ENCODE measurements around the gene SUMO3.

SUMO3 gene

DNA sequence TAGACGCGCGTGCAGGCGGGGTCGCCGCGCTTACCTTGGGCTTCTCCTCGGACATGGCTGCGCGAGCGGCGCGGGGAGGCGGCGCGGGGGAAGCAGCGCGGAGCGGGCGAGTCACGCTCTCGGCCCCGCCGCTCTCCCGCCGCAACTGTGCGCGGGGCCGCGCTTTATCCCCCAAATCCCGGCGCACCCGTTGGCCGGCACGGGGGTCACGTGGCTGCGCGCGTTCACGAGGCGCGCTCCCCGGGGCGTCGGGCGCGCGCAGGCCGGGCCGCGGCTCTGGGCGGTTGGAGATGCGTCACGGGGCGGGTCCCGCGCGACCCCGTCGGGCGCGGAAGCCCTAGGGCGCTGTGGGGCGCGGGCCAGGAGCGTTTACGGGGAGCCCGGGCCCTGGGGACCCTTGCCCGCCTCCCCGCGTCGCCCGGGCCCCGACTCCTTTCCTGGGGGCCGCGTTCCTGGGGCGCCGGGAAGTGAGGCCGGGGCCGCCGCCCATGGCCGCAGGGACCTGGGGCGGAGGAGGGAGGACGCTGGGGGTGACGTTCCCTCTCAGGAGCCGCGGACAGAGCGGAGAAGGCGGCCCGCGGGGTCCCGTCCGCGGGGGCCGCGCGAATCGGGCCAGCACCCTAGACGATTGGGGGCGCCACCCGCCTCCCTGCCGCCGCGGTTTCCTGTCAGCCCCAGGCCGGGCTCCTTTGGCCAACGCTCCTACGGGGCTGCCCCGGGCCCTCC, at the start of gene SUMO3:
Gene SUMO3, minus strand, starts transcription at position 149 of the 726 bp plus-strand sequence. Its CDS starts 94 bp downstream, at position 55.
- peak; percentile 69 to 78 for DNase-seq (ENCODE audit: low spot score in 2 of 2)
- peaks cover 12% of the 10 kb centered on the region for H3K9me3 ChIP-seq
- no peaks in the 10 kb centered on the region for H3K27me3 ChIP-seq (ENCODE audit: low read depth)
- H3K4me1 ChIP-seq: no peaks in the 10 kb centered on the region
- in situ Hi-C loops (cut with MboI; ENCODE audit: low sequenced_read_pairs): no loop called here
- no peaks in the 10 kb centered on the region for H3K36me3 ChIP-seq (replicated peaks)
- peak within 1 kb of the TSS; percentile 58 for H3K4me3 ChIP-seq

DNA sequence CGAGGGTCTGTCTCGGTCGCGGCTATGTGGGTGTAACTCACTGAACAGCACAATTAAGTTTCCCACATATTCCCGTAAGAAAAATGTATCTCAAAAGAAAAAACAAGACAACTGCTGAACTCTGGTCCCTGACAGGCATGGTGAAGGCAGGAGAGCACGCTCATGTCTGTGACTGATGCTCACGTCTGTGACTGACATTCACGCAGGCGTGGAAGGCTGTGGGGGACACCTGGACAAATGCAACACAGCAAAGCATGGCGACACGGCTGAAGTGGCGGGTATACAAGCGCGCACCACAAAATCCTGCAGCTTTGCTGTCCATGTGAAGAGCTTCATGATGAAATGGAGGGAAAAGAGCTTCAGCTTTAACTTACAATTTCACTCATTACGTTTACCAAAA, 49.6 kb upstream of the SUMO3 start:
- DNase-seq (ENCODE audit: low spot score in 2 of 2): no peak
- H3K27me3 ChIP-seq (ENCODE audit: low read depth): no peaks in the 10 kb centered on the region
- H3K4me3 ChIP-seq: no peak overlapping the region
- H3K9me3 ChIP-seq: no peaks in the 10 kb centered on the region
- peaks cover 12% of the 10 kb centered on the region for H3K4me1 ChIP-seq
- peaks cover 10% of the 10 kb centered on the region for H3K36me3 ChIP-seq (replicated peaks)
- in situ Hi-C loops (cut with MboI; ENCODE audit: low sequenced_read_pairs): no loop called here

DNA sequence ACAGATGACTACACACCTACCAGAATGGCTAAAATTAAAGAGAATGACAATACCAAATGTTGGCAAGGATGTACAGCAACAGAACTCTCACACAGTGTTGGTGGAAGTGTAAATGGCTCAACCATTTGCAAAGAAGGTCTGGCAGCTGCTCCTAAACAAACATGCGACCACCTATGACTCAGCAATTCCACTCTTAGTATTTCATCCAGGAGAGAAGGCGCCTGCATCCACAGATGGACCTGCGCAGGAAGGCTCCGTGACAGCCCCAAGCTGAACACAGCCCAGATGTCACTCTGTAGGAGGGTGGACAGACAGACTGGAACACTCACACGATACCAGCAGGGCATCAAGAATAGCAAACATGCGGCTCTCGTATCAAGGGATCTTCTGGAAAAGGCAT, 48.9 kb upstream of the SUMO3 start:
- no peak for DNase-seq (ENCODE audit: low spot score in 2 of 2)
- peaks cover 10% of the 10 kb centered on the region for H3K36me3 ChIP-seq (replicated peaks)
- no peaks in the 10 kb centered on the region for H3K9me3 ChIP-seq
- H3K4me3 ChIP-seq: no peak overlapping the region
- no peaks in the 10 kb centered on the region for H3K27me3 ChIP-seq (ENCODE audit: low read depth)
- in situ Hi-C loops (cut with MboI; ENCODE audit: low sequenced_read_pairs): no loop called here
- H3K4me1 ChIP-seq: peaks cover 8% of the 10 kb centered on the region

DNA sequence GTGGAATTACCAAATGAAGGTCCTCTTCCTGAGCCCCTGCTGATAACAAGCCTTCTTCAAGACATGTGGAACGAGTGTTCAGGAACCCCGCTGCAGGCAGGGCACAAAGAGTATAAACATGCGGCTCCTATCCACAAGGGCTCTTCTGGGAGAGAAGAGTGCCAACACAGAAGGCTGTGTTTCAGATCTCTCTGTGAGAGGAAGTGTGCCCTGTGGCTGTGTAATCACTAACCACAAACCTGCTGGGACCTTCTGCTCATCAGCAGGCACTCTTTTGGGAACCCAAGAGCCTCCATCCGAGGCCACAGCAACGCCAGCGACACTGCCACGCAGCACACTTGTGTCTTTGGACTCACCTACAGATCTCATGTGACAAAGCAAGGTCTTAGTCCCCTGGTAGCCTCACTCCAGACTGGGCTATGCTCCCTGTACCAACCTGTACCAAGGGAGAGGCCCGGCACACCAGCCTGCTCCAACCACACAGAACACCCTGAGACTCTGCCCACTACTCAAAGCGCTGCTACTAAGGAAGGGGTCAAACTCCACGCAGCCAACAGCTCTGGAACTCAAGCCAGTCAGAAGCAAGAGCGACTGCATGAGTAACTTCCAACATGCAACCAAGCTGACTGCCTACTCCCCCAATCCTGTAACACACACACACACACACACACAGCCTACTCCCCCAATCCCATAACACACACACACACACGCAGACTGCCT, 47.9 kb upstream of the SUMO3 start:
- in situ Hi-C loops (cut with MboI; ENCODE audit: low sequenced_read_pairs): no loop called here
- Histone ChIP-seq H3K4me3 (no peak overlapping the region), H3K9me3 (no peaks in the 10 kb centered on the region), H3K27me3 (ENCODE audit: low read depth) (no peaks in the 10 kb centered on the region), H3K4me1 (peaks cover 4% of the 10 kb centered on the region), H3K36me3 (replicated peaks) (peaks cover 10% of the 10 kb centered on the region)
- DNase-seq (ENCODE audit: low spot score in 2 of 2): no peak

DNA sequence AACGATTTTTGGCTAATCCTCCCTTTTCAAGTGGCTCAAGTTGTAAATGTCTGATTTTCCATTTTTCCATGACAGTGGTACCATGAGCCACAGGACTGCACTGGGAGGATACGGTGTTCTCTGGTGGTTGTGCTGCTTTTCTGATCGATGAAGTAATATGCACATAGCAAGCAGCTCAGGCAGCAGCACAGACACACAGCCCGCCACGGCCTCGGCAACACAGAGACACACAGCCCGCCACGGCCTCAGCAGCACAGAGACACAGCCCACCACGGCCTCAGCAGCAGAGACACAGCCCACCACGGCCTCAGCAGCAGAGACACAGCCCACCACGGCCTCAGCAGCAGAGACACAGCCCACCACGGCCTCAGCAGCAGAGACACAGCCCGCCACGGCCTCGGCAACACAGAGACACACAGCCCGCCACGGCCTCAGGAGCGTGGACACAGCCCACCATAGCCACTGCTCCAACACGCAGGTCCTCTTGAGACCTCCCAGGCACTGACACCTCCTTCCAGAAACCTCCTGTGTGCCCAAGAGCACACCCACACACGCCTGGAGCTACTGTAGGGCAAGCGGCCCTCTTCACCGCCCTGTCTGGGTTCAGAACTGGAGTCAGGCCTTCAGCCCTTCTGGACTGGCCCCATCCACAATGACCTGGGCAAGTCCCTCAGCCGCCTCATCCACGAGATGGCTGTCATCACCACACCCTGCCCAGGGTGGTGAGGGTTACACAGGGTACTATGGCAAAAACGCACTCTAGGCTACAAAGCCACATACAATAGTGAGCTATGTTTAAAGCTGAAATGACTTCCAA, 45.2 kb upstream of the SUMO3 start:
- Histone ChIP-seq H3K27me3 (ENCODE audit: low read depth) (no peaks in the 10 kb centered on the region), H3K9me3 (no peaks in the 10 kb centered on the region), H3K4me1 (peaks cover 4% of the 10 kb centered on the region), H3K4me3 (no peak overlapping the region), H3K36me3 (replicated peaks) (peaks cover 29% of the 10 kb centered on the region)
- in situ Hi-C loops (cut with MboI; ENCODE audit: low sequenced_read_pairs): no loop called here
- DNase-seq (ENCODE audit: low spot score in 2 of 2): no peak

DNA sequence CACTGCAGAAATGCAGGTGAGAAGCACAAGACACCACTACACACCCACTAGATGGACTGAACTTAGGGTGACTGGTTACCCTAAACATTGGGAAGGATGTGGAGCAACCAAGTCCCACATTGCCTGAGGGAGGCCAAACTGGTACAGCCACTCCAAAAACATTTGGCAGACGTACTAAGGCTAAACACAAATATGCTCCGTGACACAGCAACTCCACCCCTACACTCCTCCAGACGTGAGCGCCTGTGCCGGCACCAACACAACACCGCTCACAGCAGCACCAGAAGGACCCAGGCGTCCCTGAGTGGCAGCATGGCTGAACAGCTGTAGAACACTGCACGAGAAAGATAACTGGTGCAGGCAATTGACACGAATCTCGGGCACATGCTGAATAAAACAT, 40.9 kb upstream of the SUMO3 start:
- Histone ChIP-seq H3K9me3 (no peaks in the 10 kb centered on the region), H3K4me1 (no peaks in the 10 kb centered on the region), H3K4me3 (no peak overlapping the region), H3K36me3 (replicated peaks) (peaks cover 45% of the 10 kb centered on the region), H3K27me3 (ENCODE audit: low read depth) (no peaks in the 10 kb centered on the region)
- in situ Hi-C loops (cut with MboI; ENCODE audit: low sequenced_read_pairs): no loop called here
- DNase-seq (ENCODE audit: low spot score in 2 of 2): no peak

DNA sequence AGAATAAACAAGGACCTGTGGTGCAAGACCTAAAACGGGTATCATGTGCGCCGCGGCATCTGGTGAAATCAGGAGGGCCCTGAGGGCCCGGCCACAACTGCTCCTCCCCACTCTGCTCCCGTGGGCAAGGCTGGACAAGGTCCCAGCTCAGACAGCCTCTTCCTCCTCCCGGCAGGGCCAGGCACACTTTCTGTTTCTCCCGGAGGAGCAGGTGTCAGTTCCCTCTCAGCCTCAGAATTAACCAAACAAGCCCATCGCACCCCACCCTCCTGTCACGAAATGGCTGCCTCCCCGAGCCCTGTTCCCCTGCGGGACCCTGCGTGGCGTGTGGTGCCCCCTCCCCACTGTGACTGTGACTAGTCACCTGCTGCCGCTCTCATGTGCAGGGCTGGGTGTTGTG, 40.4 kb upstream of the SUMO3 start:
- Histone ChIP-seq H3K27me3 (ENCODE audit: low read depth) (no peaks in the 10 kb centered on the region), H3K4me3 (no peak overlapping the region), H3K9me3 (no peaks in the 10 kb centered on the region), H3K4me1 (no peaks in the 10 kb centered on the region), H3K36me3 (replicated peaks) (peaks cover 45% of the 10 kb centered on the region)
- in situ Hi-C loops (cut with MboI; ENCODE audit: low sequenced_read_pairs): no loop called here
- no peak for DNase-seq (ENCODE audit: low spot score in 2 of 2)

DNA sequence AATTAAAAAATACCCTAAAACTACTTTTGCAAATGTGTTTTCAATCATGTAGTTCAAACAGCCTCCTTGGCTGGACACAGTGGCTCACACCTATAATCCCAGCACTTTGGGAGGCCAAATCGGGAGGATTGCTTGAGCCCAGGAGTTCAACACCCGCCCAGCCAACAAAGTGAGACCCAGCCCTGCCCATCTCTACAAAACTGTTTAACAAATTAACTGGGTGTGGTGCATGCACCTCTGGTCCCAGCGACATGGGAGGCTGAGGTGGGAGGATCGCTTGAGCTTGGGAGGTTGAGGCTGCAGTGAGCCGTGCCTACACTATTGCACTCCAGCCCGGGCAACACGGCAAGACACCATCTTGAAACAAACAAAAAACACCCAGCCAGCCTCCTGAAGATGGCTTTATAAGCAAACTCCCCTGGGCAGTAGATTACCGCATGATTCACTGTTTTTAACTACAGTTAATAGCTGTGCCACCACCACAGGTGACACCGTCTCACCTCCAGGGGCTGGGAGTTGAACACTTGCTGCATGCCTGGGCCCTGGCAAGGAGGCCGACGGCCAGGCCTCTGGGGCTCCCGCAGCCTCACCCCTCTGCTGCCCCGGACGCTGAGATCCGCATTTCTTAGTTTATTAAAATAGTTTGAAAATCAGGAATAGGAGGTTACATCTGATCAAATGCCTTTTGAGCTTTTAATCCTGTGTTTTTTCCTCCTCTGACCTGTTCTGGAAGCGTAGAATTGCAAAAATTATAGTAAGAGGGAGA, 39.4 kb upstream of the SUMO3 start:
- no peaks in the 10 kb centered on the region for H3K4me1 ChIP-seq
- no peaks in the 10 kb centered on the region for H3K9me3 ChIP-seq
- in situ Hi-C loops (cut with MboI; ENCODE audit: low sequenced_read_pairs): no loop called here
- no peak overlapping the region for H3K4me3 ChIP-seq
- peaks cover 45% of the 10 kb centered on the region for H3K36me3 ChIP-seq (replicated peaks)
- H3K27me3 ChIP-seq (ENCODE audit: low read depth): no peaks in the 10 kb centered on the region
- DNase-seq (ENCODE audit: low spot score in 2 of 2): no peak

DNA sequence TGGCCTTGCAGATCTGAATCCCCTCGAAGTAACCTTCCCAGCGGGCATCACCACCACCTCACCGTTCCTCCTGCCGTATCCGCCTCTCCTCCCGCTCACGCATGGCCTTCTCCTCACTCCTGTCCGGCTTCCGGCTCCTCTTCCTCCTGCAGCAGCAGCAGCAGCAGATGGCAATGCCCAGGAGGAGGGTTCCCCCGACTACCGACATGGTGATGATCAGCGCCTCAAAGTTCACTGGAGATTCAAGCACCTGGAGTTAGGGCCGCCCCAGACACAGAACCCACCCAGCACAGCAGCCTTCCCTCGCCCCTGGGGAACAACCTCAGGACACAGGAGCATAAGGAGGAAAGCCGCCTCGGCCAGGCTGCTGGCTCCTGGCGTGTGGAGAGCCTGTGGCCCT, 38.3 kb upstream of the SUMO3 start:
- H3K4me3 ChIP-seq: no peak overlapping the region
- H3K36me3 ChIP-seq (replicated peaks): peaks cover 48% of the 10 kb centered on the region
- no peaks in the 10 kb centered on the region for H3K27me3 ChIP-seq (ENCODE audit: low read depth)
- in situ Hi-C loops (cut with MboI; ENCODE audit: low sequenced_read_pairs): no loop called here
- DNase-seq (ENCODE audit: low spot score in 2 of 2): no peak
- H3K9me3 ChIP-seq: no peaks in the 10 kb centered on the region
- H3K4me1 ChIP-seq: no peaks in the 10 kb centered on the region

DNA sequence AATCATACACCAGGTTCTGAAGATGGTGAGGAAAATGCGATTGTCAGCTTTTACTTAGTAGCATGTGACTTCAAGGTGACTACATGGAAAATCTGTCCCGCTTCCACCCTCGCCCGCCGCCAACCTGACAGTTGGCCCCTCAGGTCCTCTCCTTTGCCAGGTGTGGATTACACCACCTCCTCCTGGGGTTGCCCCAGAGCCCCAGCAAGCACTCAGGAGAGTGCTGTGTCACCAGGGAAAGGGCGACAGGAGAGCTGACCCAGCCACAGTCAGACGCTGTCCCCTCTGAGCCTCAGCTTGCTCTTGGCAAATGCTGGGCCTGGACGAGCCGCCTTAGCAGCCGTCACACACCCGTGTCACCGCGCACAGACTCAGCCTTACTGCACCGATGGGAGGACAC, 37.7 kb upstream of the SUMO3 start:
- DNase-seq (ENCODE audit: low spot score in 2 of 2): no peak
- Histone ChIP-seq H3K27me3 (ENCODE audit: low read depth) (no peaks in the 10 kb centered on the region), H3K36me3 (replicated peaks) (peaks cover 51% of the 10 kb centered on the region), H3K4me3 (no peak overlapping the region), H3K4me1 (no peaks in the 10 kb centered on the region), H3K9me3 (no peaks in the 10 kb centered on the region)
- in situ Hi-C loops (cut with MboI; ENCODE audit: low sequenced_read_pairs): no loop called here

DNA sequence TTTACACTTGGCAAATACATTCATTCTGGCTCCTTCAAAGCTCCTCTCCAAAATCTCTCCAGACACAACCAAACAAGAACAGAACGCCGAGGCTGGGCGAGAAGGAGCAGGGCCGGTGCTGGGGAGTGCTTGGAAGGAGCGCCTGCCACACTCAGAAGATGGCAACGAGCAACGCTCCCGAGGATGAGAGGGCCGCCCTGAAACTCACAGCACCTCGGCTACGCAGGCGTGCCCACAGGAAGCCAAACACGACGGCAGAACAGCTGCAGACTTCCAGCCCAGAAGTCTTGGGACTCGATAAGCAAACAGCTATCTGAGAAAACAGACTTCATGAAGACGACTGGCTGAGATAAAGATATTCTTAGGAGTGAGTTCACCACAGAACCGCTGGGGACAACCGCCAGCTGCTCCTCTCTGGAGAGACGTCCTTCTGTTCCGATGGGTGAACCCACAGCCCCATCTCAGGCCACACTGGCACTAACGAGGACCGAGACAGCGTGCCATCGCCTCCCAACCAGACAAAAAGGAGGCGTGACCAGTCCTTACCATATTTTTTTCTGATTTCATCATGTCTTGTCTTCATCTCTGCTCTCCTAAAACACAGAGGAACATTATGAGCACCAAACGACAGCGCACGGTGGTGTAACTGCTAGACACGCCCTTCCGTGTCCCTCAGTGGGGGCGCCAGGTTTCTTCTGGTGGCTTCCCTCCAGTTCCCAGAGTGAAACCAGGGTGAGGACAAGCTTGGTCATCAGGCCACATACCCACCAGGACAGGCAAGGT, 37.0 kb upstream of the SUMO3 start:
- H3K36me3 ChIP-seq (replicated peaks): peaks cover 50% of the 10 kb centered on the region
- H3K27me3 ChIP-seq (ENCODE audit: low read depth): no peaks in the 10 kb centered on the region
- no peak for DNase-seq (ENCODE audit: low spot score in 2 of 2)
- H3K4me1 ChIP-seq: no peaks in the 10 kb centered on the region
- in situ Hi-C loops (cut with MboI; ENCODE audit: low sequenced_read_pairs): no loop called here
- H3K9me3 ChIP-seq: no peaks in the 10 kb centered on the region
- no peak overlapping the region for H3K4me3 ChIP-seq

DNA sequence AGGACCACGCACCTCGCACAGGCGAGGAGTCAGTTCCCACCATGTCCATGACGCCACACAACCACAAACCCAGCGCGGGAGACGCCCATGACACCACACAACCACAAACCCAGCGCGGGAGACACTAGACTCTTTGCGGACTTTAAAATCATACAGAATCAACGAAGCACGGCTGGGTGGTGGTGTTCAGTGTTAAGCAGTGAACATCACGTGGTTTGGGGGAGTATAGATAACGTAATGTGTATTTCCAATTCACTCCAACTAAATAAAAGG, 36.5 kb upstream of the SUMO3 start:
- no peaks in the 10 kb centered on the region for H3K27me3 ChIP-seq (ENCODE audit: low read depth)
- peaks cover 50% of the 10 kb centered on the region for H3K36me3 ChIP-seq (replicated peaks)
- no peak overlapping the region for H3K4me3 ChIP-seq
- in situ Hi-C loops (cut with MboI; ENCODE audit: low sequenced_read_pairs): no loop called here
- no peaks in the 10 kb centered on the region for H3K9me3 ChIP-seq
- DNase-seq (ENCODE audit: low spot score in 2 of 2): no peak
- H3K4me1 ChIP-seq: no peaks in the 10 kb centered on the region
